Stimulated activated CD8-positive, alpha-beta memory T cell treated with anti-CD3 and anti-CD28 coated beads, Interleukin-7, amount 100 ng/mL, for 4 hours (primary cell): Measurements from ENCODE around the gene FAM131A.
"Not testable (repeated sequence)": the region's sequence is repeated elsewhere in the genome, so short reads cannot be mapped to it uniquely, and the experiment has no call there.

ENCODE experiments used
- DNase-seq, 2 donors: peaks; one replicate each; pipeline ENCODE4 v3.0.0-alpha.2; 2020; ENCODE audit warnings: low read depth in 2 of 2

FAM131A gene

DNA sequence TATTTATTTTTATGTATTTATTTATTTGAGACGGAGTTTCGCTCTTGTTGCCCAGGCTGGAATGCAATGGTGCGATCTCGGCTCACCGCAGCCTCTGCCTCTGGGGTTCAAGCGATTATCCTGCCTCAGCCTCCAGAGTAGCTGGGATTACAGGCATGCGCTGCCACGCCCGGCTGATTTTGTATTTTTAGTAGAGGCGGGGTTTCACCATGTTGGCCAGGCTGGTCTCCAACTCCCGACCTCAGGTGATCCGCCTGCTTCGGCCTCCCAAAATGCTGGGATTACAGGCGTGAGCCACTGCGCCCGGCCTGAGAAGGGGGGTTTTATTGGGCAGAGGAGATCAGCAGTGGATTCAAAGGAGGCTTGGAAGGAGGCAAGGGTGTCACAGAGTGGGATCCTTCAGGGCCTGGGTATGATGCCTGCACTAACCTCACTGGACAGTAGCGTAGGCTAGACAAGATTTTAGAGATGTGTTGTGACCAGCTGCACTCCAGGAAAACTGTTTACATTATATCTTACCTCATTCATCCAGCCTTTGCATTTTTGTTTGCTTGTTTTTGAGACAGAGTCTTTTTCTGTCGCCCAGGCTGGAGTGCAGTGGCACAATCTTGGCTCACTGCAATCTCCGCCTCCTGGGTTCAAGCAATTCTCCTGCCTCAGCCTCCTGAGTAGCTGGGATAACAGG lies 2.2 kb downstream of the FAM131A start:
- not testable (repeated sequence) for DNase-seq

DNA sequence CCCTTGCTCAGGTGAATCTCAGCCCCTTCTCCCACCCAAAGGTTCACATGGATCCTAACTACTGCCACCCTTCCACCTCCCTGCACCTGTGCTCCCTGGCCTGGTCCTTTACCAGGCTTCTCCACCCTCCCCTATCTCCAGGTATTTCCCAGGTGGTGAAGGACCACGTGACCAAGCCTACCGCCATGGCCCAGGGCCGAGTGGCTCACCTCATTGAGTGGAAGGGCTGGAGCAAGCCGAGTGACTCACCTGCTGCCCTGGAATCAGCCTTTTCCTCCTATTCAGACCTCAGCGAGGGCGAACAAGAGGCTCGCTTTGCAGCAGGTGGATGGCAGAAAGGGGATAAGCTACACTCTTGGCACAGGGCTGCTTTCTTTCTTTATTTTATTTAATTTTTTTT lies 4.5 kb downstream of the FAM131A start:
- DNase-seq = no peak

DNA sequence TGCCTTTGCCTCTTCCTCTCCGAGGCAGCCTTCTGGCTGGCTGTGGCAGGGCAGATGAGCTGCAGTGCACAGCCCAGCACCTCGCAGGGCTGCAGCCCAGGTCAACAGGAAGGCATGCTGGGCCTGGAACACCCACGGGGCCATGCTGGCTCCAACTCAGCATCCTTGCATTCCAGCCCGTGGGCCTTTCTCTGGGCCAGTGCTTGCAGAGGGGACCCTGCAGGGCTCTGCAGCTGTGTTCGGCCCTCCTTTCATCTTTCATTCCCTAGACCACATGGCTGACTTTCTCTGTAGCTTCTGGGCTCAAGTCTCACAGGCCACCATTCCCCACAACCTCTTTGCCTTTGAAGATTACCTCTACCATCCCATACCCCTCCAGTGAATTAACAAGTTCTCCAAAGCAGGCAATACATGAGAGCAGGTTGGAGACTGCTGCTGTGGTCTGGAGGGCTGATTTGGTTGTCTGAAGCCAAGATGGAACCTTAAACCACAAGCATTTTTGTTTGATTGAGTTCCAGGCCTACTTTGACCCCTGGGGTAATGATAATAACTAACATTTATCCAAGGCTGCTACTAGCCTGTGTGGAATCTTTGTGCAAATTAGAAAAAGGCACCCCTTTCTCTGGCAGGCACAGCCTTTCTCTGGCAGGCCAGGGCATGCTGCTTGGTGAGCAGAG lies 5.9 kb downstream of the FAM131A start:
- no peak for DNase-seq

DNA sequence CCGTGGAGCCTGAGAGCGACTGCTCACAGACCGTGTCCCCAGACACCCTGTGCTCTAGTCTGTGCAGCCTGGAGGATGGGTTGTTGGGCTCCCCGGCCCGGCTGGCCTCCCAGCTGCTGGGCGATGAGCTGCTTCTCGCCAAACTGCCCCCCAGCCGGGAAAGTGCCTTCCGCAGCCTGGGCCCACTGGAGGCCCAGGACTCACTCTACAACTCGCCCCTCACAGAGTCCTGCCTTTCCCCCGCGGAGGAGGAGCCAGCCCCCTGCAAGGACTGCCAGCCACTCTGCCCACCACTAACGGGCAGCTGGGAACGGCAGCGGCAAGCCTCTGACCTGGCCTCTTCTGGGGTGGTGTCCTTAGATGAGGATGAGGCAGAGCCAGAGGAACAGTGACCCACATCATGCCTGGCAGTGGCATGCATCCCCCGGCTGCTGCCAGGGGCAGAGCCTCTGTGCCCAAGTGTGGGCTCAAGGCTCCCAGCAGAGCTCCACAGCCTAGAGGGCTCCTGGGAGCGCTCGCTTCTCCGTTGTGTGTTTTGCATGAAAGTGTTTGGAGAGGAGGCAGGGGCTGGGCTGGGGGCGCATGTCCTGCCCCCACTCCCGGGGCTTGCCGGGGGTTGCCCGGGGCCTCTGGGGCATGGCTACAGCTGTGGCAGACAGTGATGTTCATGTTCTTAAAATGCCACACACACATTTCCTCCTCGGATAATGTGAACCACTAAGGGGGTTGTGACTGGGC lies 7.3 kb downstream of the FAM131A start:
- no peak for DNase-seq

DNA sequence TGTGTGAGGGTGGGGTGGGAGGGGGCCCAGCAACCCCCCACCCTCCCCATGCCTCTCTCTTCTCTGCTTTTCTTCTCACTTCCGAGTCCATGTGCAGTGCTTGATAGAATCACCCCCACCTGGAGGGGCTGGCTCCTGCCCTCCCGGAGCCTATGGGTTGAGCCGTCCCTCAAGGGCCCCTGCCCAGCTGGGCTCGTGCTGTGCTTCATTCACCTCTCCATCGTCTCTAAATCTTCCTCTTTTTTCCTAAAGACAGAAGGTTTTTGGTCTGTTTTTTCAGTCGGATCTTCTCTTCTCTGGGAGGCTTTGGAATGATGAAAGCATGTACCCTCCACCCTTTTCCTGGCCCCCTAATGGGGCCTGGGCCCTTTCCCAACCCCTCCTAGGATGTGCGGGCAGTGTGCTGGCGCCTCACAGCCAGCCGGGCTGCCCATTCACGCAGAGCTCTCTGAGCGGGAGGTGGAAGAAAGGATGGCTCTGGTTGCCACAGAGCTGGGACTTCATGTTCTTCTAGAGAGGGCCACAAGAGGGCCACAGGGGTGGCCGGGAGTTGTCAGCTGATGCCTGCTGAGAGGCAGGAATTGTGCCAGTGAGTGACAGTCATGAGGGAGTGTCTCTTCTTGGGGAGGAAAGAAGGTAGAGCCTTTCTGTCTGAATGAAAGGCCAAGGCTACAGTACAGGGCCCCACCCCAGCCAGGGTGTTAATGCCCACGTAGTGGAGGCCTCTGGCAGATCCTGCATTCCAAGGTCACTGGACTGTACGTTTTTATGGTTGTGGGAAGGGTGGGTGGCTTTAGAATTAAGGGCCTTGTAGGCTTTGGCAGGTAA lies 8.1 kb downstream of the FAM131A start:
- DNase-seq = no peak

DNA sequence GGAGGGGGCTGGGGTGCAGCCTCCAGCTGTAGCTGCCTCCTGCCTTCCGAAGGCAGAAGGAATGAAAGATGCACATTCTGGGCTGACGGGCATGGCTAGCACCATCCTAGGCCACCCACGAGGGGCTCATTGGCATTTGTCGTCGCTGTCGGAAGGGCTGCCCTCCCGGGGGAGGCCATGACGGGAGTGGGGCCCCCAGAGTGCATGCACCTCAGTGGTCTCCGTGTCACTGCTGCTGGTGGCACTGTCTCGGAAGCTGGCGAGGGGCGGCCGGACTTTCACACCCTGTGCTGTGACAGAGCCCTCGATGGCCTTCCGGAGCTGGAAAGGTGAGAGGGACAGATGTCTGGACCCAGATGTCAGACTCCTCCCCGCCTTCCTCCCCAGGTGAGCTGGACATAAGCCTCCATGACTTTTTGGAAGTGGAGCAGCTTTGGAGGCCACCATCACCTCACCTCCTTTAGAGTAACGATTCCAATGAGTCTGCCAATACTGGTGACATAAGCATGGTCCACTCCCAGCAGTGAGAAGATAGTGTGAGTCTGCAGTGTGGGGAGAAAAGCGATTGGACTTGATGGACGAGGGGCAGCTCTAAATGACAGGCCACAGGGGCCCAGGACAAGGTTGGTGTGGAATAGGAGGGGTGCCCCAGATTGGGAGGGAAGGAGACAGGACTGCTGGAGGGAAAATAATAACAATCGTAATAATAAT lies 9.2 kb downstream of the FAM131A start:
- DNase-seq = no peak

DNA sequence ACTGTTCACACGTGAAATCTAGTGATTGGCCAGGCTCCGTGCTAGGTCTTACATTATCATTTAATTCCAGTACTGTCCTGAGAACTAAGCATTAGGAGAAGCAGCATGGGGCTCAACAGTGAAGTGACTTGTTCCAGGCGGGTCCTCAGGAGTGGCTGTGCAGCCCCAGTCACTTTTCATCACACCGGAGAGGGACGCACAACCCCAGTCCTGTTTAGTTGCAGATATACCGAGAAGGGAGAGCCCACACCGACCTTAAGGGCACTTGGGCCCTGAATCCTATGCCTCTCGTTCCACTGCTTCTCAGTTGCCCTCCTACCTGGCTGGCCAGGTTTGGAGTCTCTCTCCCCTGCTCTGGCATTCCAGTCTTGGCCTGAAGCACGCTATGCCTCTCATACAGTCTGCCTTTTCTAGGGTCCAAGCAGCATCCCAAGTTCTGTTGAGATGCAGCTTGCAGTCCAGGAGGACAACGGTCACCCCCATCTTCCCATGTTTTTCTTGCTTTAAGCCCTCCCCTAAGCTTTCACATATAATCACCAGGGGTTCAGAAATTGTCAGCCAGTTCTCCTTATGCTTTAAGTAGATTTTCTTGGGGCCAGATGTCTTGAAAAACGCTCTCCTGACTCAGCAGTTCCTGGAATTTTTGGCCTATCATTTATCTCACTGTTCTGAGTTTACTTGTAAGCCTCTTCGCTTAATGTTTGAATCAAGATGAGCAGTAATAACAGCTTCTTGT lies 10.1 kb downstream of the FAM131A start:
- no peak for DNase-seq

DNA sequence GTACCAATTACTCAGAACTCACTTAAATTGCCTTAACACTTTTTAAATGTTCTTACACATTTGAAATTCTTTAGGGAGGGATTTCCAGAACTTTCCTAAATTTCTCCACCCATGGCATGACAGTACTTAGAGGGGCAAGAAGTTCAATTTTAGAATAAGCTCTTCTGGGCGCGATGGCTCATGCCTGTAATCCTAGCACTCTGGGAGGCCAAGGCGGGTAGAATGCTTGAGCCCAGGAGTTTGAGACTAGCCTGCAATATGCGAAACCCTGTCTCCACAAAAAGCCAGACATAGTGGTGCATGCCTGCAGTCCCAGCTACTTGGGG lies 10.6 kb downstream of the FAM131A start:
- DNase-seq = no peak

DNA sequence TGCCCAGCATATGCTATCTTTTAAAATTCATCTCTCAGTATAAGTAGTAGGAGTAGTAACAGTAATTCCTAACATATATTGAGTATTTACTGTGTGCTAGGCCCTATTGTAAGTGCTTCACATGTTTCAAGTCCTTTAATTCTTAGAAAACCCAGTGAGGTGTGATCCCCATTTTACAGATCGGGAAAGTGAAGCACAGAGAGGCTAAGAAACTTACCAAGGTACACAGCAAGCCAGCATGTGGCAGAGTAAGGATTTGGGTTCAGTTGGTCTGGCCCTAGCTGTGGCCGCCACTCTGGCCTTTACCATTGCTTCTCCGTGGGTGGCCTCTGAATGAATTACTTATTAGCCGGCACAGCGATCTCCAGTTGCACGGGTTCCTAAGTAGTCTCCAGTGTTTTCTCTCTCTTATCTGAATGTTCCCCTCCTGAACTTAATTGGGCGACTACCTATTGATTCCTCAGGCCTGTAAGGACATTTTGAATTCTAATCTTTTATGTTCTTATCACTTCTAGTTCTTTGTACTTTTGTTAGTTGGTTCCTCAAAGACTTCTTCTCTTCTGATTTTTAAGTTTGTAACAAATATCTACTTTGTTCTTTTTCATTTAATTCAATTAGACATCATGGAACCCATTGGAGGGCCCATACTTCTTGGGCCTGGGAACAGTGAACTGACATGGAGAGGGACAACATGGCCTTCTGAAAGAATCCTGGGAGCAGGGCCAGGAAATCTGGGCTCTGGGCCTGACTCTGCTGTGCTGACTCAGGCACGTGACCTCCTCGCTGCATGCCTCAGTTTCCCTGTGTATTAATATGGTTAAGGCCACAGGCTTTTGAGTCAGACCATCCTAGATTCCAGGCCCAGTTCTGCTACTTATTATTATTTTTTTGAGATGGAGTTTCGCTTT lies 12.4 kb downstream of the FAM131A start:
- no peak for DNase-seq

DNA sequence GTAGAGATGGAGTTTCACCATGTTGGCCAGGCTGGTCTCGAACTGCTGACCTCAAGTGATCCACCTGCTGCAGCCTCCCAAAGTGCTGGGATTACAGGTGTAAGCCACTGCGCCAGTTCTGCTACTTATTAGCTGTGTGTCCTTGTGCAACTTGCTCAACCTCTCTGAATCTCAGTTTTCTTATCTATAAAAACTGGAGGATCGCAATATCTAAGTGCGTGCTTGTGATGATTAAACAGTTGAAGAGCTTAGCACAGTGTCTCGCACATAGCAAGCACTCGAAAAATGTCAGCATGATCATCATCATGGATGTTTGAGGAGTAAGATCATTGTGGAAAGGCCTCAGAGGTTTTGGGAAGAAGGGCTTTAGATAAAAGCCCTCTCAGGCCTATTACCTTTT lies 13.2 kb downstream of the FAM131A start:
- no peak for DNase-seq

DNA sequence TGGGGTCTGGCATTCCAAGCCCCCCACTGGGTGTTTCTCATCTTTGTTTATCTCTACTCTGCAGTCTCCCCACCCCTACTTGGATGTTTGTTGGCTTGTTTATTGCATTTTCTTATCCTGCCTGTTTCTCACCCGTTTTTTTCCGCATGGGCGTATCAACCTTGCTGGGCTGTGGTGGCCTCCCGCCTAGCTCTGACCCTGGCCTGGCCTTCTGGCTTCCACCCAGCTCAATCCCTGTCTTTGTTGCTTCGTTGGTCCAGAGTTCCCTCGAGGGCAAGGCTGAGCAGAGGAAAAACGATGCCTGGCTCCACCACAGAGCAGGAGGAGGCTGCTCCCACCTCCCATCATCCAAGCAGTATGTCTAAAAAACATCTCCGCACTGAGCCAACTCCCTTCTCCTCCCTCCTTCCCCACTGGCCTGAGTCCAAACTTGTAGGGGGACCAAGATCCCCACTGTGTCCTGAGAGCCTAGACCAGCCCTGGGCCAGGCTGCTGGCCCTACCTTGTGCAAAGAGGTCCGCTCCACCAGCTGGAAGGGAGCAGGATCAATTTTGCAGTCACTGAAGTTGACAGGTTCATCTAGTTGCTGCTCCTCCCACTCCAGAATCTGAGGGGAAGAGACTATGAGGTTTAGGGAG lies 14.2 kb downstream of the FAM131A start:
- no peak for DNase-seq

DNA sequence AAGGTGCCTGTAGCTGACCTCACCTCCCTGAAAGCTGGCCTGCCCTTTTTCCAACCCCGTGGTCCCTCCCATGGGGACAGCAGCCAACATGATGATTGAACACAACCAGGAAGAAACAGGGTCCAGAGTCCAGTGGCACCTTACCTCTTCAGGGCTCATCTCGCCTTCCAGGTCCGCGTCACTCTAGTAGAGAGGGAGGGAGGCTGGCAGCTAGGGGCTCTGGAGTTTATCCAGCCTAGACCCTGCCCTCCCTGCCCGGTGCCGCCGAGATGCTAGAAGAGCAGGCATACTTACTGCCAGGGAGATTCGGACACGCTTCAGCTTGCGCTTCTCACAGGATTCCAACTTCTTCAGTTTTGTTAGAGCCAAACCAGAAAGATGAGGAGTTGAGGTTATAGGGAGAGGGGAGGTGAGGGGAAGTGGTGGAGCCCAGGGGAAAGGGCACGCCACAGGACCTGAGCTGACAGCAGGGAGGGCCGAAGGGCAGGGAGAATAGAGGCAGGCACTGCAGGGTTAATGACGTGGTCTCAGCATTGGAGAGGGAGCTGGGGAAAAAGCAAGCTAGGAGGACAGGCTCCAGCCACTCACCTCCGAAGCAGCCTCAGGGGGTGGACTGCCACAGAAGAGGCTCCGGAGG lies 14.9 kb downstream of the FAM131A start:
- DNase-seq = no peak

DNA sequence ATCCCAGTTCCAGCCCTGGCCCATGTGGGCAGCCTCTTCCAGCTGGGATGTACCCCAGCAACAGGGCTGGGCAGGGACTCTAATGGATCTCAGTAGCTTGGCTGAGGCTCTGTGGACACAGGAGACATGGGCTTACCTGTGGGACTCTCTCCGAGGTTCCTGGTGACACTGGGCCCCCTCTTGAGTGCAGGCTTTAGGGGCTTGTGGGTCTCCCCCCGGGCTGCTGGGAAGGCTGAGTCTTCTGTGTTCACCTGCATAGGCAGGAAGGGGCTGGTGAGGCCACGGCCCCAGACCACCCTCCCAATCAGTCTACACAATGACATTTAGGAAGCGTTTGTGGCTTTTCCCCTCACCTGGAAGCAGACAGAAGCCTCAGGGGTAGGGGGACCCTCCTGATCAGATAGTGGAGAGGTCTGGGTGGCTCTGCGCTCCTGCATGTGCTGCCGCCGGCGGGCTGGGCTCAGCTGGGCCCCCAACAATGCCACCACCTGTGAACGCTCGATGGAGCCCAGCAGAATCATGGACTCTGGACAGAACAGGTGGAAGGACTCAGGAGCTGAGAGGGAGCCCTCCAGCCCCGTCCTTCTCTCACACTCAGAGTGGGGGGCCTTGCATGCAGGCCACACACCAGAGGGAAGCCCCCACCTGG lies 15.6 kb downstream of the FAM131A start:
- no peak for DNase-seq

DNA sequence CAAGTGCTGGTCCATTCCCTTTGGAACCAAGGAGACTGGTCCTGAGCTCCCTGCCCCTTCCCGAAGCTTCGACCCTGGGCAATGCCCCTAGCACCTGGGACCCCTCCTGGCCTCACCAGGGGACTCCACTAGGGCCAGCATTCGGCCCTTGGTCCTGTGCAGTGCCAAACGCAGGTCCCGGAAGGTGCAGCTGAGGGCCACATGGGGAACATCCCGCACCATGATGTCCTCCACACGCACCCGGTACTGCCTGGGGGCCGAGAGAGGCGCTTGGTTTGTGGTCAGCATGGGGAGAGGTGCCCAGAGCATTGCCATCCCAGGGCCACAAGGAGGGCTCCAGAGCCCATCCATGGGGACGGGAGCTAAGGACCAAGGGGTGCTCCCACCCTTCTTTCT lies 16.1 kb downstream of the FAM131A start:
- no peak for DNase-seq

DNA sequence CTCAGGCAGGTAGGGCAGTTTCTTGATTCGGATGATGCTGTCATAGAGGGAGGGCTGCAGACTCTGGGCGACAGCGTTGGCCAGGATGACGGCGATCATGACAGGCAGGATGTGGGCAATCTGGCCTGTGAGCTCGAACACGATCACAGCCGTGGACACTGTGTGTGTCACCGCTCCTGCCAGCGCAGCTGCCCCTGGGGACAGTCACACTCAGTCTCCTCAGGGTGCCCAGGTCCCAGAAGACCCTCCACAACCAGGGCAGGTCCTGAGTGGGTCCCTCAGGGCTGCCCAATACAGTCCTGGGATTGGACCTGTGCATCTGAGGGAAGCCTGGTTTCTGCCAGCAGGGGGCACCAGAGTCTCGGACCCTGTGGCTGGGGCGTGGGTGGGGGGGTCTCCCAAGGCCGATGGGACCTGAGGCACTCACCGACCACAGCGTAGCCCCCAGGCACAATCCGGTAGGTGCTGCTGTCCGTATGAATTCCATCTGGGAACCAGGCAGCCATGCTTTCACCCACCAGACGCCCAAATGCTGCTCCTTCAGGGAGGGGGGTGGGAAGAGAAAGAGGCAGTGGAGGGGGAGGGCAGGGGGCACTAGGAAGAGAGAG lies 16.8 kb downstream of the FAM131A start:
- peak; percentile 29 to 42 for DNase-seq

DNA sequence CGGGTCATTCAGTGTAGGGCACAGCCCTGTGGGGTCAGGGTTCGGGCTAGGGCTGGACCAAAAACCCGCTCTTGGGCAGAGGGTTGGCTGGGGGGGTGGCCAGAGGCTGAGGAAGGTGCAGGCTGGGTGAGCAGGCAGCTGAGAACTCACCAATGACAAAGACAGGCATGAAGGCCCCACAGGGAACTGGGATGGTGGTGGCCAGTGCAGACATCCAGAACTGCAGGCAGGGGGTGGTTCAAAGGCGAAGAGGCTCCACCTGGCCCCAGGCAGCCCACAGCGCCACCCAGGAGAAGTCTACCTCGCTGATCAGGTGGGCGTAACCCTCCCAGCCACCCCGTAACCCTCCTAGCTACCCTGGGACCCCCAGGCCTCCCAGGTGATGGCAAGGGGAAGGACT lies 17.4 kb downstream of the FAM131A start:
- DNase-seq = no peak

DNA sequence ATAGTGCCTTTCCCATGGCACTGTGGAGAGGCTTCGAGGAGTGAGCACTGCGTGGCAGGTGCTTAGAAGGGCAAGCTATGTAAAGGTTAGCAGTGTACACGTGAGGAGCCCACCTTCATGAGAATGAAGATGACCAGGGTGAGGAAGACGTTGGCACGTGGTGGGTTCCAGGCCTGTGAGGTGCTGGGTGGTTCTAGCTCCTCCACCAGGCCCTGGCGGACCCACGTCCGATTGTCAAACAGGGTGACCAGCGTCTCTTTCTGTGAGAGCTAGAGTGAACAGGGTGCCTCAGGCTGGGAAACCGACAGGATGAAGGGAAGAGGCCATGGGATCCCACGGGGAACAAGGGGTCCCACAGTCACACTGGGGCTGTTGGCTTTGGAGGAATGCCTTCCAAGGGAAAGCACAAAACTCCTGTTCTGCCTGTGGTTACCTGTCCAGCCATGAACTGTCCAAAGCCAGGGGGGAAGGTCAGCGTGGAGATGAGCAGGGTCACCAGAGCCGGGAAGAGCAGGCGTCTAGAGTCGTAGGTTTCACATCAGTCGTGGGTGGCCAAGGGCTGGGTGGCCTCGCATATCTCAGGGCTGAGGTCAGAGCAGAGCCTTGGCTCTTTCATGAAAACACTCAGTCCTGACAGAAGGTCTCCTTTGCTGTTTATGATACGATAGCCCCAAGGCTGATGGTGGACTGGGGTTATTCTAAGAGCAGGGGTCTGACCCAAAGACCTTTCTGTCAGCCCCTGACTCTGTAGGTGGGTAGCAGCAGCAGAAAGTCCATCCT lies 18.1 kb downstream of the FAM131A start:
- no peak for DNase-seq
